Osteocyte (in vitro differentiated cells): ENCODE measurements around the gene EPHB1. TPM values are rescaled to one million over a fixed set of nuclear protein-coding genes. Genes with fewer than 3 reads are reported as not detected.

Source experiments
- DNase-seq: peaks from one replicate; pipeline ENCODE4 v3.0.0; 2021; ENCODE audit warnings: mixed read lengths; ENCODE audit not compliant: unreplicated experiment; ENCODE audit errors: extremely low spot score
- H3K27ac Mint-ChIP-seq: one replicate; pipeline ENCODE4 v1.8.0; 2021; ENCODE audit warnings: mild to moderate bottlenecking, mixed read lengths; ENCODE audit not compliant: unreplicated experiment
- H3K27me3 Mint-ChIP-seq: one replicate; pipeline ENCODE4 v1.8.0; 2021; ENCODE audit warnings: mixed read lengths; ENCODE audit not compliant: unreplicated experiment
- H3K36me3 Mint-ChIP-seq: one replicate; pipeline ENCODE4 v1.8.0; 2021; ENCODE audit warnings: mixed read lengths; ENCODE audit not compliant: unreplicated experiment
- H3K4me1 Mint-ChIP-seq: one replicate; pipeline ENCODE4 v1.8.0; 2021; ENCODE audit warnings: mixed read lengths; ENCODE audit not compliant: unreplicated experiment
- H3K4me3 Mint-ChIP-seq: one replicate; pipeline ENCODE4 v1.8.0; 2021; ENCODE audit warnings: mild to moderate bottlenecking, moderate library complexity, mixed read lengths; ENCODE audit not compliant: unreplicated experiment
- H3K9me3 Mint-ChIP-seq: one replicate; pipeline ENCODE4 v1.8.0; 2021; ENCODE audit warnings: mixed read lengths; ENCODE audit not compliant: unreplicated experiment
- total RNA-seq: library from RNA; stranded (reverse); gene quantifications from 2 replicates; pipeline ENCODE4 v1.2.1, GENCODE V29; 2021
- TF ChIP-seq, protein P1 (sequence below): fragments of 200-600 bp; sonication (generic); IDR thresholded peaks from 2 replicates; pipeline ENCODE4 v1.5.0; 2021; ENCODE audit warnings: antibody characterized with exemption, mild to moderate bottlenecking, moderate library complexity

Gene EPHB1
- total RNA-seq, 1 donor from 2014 or later = 0.75 TPM

DNA sequence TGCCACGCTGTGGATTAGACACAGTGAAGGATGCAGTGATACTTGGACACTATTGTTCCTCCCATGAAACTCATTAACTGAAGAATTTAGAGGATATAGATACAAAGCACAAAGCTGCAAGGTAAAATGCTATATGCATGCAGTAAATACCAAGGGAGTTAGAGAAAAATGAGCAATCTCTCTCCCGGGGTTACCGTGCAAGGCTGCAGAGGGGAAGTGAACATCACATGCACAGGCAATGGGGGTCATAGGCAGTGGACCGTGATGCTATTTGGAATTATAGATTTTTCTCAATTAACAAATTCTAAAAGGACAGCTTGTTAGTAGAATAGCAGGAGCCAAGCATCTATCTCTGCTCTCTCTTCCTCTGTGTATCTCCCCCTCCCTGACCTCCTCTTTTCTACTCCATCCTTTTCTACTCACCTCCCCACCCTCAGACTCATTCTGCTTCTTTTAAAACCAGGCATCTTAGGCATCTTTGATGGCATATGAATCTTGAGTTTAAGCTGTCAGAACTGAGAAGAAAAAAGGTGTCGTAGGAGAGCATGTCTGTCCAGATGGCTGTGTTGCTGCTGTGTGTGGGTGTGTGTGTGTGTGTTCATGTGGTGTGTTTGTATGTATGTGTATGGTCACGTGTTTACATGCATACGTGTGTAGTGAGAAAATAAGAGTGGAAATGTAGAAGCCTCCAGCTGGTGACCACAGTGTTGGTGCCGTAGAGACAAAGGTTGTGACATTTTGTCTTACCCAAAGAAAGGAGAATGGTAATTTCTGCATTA lies 339.0 kb downstream of the EPHB1 start:
- TF ChIP-seq, protein P1, sequence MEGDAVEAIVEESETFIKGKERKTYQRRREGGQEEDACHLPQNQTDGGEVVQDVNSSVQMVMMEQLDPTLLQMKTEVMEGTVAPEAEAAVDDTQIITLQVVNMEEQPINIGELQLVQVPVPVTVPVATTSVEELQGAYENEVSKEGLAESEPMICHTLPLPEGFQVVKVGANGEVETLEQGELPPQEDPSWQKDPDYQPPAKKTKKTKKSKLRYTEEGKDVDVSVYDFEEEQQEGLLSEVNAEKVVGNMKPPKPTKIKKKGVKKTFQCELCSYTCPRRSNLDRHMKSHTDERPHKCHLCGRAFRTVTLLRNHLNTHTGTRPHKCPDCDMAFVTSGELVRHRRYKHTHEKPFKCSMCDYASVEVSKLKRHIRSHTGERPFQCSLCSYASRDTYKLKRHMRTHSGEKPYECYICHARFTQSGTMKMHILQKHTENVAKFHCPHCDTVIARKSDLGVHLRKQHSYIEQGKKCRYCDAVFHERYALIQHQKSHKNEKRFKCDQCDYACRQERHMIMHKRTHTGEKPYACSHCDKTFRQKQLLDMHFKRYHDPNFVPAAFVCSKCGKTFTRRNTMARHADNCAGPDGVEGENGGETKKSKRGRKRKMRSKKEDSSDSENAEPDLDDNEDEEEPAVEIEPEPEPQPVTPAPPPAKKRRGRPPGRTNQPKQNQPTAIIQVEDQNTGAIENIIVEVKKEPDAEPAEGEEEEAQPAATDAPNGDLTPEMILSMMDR = no peak
- Mint-ChIP-seq H3K27ac (no peak overlapping the region), H3K4me1 (no peaks in the 10 kb centered on the region), H3K27me3 (no peaks in the 10 kb centered on the region), H3K9me3 (no peaks in the 10 kb centered on the region), H3K36me3 (no peaks in the 10 kb centered on the region), H3K4me3 (no peak overlapping the region)
- DNase-seq = no peak

DNA sequence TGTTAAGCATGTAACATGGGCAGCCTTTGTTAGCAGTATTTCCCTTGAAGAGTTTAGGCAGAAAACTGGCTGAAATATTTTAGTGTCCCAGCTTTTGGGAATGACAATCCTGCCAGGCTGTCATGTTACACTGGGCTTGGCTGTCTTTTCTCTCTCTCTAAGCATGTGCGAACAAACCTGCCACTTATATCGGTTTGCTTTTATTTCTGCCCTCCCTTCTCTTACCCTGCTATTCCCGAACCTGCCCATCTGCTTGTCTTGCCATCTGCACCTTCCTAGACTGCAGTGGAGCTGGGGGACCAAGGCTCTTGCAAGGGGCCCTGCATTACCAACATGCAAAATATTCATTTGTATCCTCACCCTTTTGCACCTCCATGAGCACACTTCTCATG lies 339.6 kb downstream of the EPHB1 start:
- no peak for DNase-seq
- Mint-ChIP-seq H3K27ac (no peak overlapping the region), H3K36me3 (no peaks in the 10 kb centered on the region), H3K4me1 (no peaks in the 10 kb centered on the region), H3K9me3 (no peaks in the 10 kb centered on the region), H3K4me3 (no peak overlapping the region), H3K27me3 (no peaks in the 10 kb centered on the region)
- TF ChIP-seq, protein P1 = no peak

GRCh38 chr3:135135445-135135844 lies 340.4 kb downstream of the EPHB1 start:
- no peak for DNase-seq
- Mint-ChIP-seq H3K27ac (no peak overlapping the region), H3K4me3 (no peak overlapping the region), H3K4me1 (no peaks in the 10 kb centered on the region), H3K27me3 (no peaks in the 10 kb centered on the region), H3K9me3 (no peaks in the 10 kb centered on the region), H3K36me3 (no peaks in the 10 kb centered on the region)
- TF ChIP-seq, protein P1 = no peak

DNA sequence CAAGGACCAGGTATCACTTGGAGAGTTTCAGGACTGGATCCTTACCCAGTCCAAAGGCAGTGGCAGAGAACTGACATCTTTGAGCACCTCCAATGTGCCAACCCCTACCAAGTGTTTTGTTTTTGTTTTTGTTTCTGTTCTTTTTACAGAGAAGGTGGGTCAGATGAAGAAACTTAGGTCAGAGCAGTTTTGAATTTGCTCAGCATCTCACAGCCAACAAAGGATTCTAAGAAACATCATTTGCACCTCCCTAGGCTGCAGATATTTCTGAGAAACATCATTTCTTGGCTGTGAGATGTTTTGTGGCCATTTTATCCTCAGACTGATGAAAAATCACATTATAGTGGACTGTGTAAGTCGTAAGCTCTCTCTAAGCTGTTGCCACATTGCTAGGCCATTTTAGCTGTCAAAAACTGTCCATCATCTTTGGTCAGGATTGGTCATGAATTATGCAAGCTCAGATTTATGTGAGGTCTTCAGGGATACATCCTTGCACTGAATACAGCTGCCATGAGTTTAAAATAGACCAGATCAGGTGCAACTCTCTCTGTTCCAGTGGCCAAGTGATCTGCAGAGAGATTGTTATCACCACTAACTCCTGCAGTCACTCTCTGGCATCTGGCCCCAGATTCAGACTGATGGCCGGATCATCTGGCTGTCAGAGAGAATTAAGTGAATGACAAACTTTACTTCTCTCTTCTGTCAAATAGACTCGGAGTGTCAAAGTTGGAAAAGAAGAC lies 341.5 kb downstream of the EPHB1 start:
- Mint-ChIP-seq H3K27me3 (no peaks in the 10 kb centered on the region), H3K27ac (no peak overlapping the region), H3K9me3 (no peaks in the 10 kb centered on the region), H3K4me3 (no peak overlapping the region), H3K4me1 (no peaks in the 10 kb centered on the region), H3K36me3 (no peaks in the 10 kb centered on the region)
- TF ChIP-seq, protein P1 = no peak
- no peak for DNase-seq

- no peak overlapping the region for H3K27ac Mint-ChIP-seq
- H3K36me3 Mint-ChIP-seq = no peaks in the 10 kb centered on the region
- H3K4me3 Mint-ChIP-seq = no peak overlapping the region
- DNase-seq = no peak
- H3K9me3 Mint-ChIP-seq = no peaks in the 10 kb centered on the region
- no peaks in the 10 kb centered on the region for H3K27me3 Mint-ChIP-seq
- TF ChIP-seq, protein P1 = no peak
- no peaks in the 10 kb centered on the region for H3K4me1 Mint-ChIP-seq
These were observed 342.2 kb downstream of the EPHB1 start for GRCh38 chr3:135137296-135137695.
